ENCODE data around the gene DTNB. TPM values are rescaled to one million over a fixed set of nuclear protein-coding genes. Genes with fewer than 3 reads are reported as not detected.

DTNB gene
- total and polyA plus RNA-seq, 2 donors (not counting 1 experiment from before 2014, with no cell fraction given) = 25.7 to 37.3 TPM

DNA sequence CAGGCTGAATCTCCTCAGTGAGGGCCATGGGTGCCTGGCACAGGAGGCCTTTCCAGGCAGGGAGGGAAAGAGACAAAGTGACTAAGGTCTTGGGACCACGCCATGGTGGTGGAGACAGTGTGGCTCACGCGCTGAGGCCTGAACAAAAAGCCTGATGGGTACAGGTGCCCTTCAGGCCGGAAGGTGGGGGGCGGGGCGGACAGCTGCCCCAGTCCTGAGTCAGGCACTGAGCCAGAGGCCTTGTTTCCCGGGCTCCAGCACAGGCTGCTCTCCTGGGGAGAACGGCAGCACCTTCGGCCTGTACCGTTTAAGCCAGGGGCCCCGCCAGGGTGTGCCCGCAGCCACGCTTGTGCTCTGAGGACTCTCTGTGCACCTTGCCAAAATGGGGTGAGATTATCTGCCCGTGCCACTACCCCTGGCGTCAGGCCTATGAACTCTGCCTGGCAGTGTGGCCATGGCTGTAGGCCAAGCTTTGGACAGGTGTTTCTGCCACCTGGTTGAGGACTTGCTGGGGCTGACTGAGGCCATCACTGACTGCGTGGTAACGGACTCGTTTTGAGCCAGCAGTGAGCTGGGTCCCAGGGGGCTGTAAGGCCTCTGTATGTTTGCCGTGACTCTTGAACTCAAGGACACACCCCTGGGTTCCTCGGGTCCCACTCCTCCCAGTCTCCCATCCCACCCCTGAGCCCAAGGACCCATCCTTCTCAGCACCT lies 300.0 kb downstream of the DTNB start:
- Mint-ChIP-seq H3K27ac (no peak overlapping the region), H3K27me3 (no peaks in the 10 kb centered on the region), H3K4me3 (no peak overlapping the region), H3K4me1 (peaks cover 24% of the 10 kb centered on the region), H3K9me3 (ENCODE audit: insufficient read depth) (no peaks in the 10 kb centered on the region)
- Histone ChIP-seq H3K9me3 (ENCODE audit: control extremely low read depth in 1 of 3, control insufficient read depth in 2 of 3, insufficient read depth in 1 of 3, low read length in 2 of 3) (no peaks in the 10 kb centered on the region), H3K9ac (ENCODE audit: low read length) (no peak overlapping the region), H3K27ac (ENCODE audit: low read length in 2 of 2) (no peak overlapping the region), H3K4me1 (ENCODE audit: control insufficient read depth in 2 of 2, insufficient read depth in 2 of 2, low read length in 2 of 2) (peaks cover 23 to 28% of the 10 kb centered on the region in 2 donors), H4K20me1 (ENCODE audit: control insufficient read depth, insufficient read depth, low read length, poor library complexity, severe bottlenecking) (no peaks in the 10 kb centered on the region), H3K79me2 (ENCODE audit: control insufficient read depth, insufficient read depth, low read length) (peaks cover 5% of the 10 kb centered on the region), H3K27me3 (replicated peaks in 1 of 4; ENCODE audit: control extremely low read depth in 1 of 4, control insufficient read depth in 3 of 4, insufficient read depth in 4 of 4, low read length in 3 of 4) (no peaks in the 10 kb centered on the region), H2AFZ (ENCODE audit: insufficient read depth, low read depth, low read length, poor library complexity, severe bottlenecking) (no peak overlapping the region), H3K36me3 (replicated peaks in 1 of 2; ENCODE audit: control extremely low read depth in 1 of 2, control insufficient read depth in 1 of 2, extremely low read depth in 1 of 2, insufficient read depth in 2 of 2, low read length in 1 of 2) (no peaks in the 10 kb centered on the region), H3K4me3 (ENCODE audit: control extremely low read depth in 1 of 5, extremely low read depth in 1 of 5, insufficient read depth in 1 of 5, low read depth in 2 of 5, low read length in 4 of 5) (no peak overlapping the region), H3K4me2 (replicated peaks; ENCODE audit: low read depth, low read length, poor library complexity, severe bottlenecking) (no peak overlapping the region)
- POLR2A ChIA-PET = no interaction called here
- no peak for ATAC-seq (ENCODE audit: low read depth)
- TF ChIP-seq, protein P1, sequence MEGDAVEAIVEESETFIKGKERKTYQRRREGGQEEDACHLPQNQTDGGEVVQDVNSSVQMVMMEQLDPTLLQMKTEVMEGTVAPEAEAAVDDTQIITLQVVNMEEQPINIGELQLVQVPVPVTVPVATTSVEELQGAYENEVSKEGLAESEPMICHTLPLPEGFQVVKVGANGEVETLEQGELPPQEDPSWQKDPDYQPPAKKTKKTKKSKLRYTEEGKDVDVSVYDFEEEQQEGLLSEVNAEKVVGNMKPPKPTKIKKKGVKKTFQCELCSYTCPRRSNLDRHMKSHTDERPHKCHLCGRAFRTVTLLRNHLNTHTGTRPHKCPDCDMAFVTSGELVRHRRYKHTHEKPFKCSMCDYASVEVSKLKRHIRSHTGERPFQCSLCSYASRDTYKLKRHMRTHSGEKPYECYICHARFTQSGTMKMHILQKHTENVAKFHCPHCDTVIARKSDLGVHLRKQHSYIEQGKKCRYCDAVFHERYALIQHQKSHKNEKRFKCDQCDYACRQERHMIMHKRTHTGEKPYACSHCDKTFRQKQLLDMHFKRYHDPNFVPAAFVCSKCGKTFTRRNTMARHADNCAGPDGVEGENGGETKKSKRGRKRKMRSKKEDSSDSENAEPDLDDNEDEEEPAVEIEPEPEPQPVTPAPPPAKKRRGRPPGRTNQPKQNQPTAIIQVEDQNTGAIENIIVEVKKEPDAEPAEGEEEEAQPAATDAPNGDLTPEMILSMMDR (IDR thresholded peaks at IDR 0.05) = no peak
- no peak for TF ChIP-seq EZH2 (IDR thresholded peaks at IDR 0.05; ENCODE audit: borderline replicate concordance, insufficient read depth, low read depth, low read length, poor library complexity, severe bottlenecking)
- peak; percentile 7 for DNase-seq
- intact Hi-C loops (cut with micrococcal nuclease) = no loop called here
- WGBS (ENCODE audit: insufficient coverage) = 95% methylated on average over 20 of the region's 20 CpGs
- CTCF ChIA-PET = interaction anchor here (0.6 to 3.5 kb wide), 4 partner anchors 11 to 208 kb away, joined by 3 to 16 read pairs (median 4); no protein-coding TSS in a partner anchor

Measured in B cell (primary cell).